Ishikawa (cell line): Measurements from ENCODE around the gene EAF2.

Experiments
- CREB1 ChIP-seq: IDR thresholded peaks from 2 replicates; pipeline ENCODE4 v1.6.1; 2012; ENCODE audit warnings: low read depth
- EGR1 ChIP-seq: IDR thresholded peaks from 2 replicates; pipeline ENCODE4 v1.6.1; 2012
- EP300 ChIP-seq: IDR thresholded peaks from 2 replicates; pipeline ENCODE4 v1.6.1; 2012; ENCODE audit warnings: borderline replicate concordance
- FOXM1 ChIP-seq: IDR thresholded peaks from 2 replicates; pipeline ENCODE4 v1.6.1; 2012; ENCODE audit warnings: low read depth, borderline replicate concordance
- NFIC ChIP-seq: IDR thresholded peaks from 2 replicates; pipeline ENCODE4 v1.6.1; 2012
- RAD21 ChIP-seq: IDR thresholded peaks from 2 replicates; pipeline ENCODE4 v1.6.1; 2012; ENCODE audit warnings: low read depth
- TAF1 ChIP-seq: IDR thresholded peaks from 2 replicates; pipeline ENCODE4 v1.6.1; 2012; ENCODE audit warnings: low read depth, mild to moderate bottlenecking
- TCF12 ChIP-seq: IDR thresholded peaks from 2 replicates; pipeline ENCODE4 v1.6.1; 2012; ENCODE audit warnings: low read depth
- TEAD4 ChIP-seq: IDR thresholded peaks from 2 replicates; pipeline ENCODE4 v1.6.1; 2012
- YY1 ChIP-seq: IDR thresholded peaks from 2 replicates; pipeline ENCODE4 v1.6.1; 2012; ENCODE audit warnings: low read depth
- TF ChIP-seq, protein P1 (sequence below): IDR thresholded peaks from 2 replicates; pipeline ENCODE4 v1.6.1; 2012
- TF ChIP-seq, protein P2 (sequence below): IDR thresholded peaks from 2 replicates; pipeline ENCODE4 v1.6.1; 2012; ENCODE audit warnings: low read depth, mild to moderate bottlenecking

DNA sequence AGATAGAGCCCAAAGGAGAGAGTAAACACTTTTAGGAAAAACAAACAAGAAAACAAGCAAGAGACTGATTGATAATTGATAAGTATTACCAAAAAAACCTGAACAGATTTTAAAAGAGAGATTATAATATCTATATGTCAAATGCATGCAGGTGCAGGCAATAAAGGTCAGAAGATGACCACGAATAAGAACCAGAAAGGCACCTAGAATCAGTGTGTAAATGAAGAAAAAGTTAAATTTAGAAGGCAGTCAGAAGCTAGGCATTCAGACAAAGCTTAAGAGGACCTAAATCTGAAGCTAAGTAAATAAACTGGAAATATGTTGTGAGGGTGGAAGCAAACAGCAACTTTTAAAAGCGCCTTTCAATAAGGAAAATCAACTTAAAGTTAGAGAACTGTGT is 16.4 kb upstream of the EAF2 start:
- no peak for TF ChIP-seq YY1
- no peak for TF ChIP-seq EP300
- no peak for TF ChIP-seq CREB1
- TF ChIP-seq, protein P1, sequence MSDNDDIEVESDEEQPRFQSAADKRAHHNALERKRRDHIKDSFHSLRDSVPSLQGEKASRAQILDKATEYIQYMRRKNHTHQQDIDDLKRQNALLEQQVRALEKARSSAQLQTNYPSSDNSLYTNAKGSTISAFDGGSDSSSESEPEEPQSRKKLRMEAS = no peak
- TF ChIP-seq RAD21 = no peak
- TF ChIP-seq TAF1 = no peak
- TF ChIP-seq, protein P2, sequence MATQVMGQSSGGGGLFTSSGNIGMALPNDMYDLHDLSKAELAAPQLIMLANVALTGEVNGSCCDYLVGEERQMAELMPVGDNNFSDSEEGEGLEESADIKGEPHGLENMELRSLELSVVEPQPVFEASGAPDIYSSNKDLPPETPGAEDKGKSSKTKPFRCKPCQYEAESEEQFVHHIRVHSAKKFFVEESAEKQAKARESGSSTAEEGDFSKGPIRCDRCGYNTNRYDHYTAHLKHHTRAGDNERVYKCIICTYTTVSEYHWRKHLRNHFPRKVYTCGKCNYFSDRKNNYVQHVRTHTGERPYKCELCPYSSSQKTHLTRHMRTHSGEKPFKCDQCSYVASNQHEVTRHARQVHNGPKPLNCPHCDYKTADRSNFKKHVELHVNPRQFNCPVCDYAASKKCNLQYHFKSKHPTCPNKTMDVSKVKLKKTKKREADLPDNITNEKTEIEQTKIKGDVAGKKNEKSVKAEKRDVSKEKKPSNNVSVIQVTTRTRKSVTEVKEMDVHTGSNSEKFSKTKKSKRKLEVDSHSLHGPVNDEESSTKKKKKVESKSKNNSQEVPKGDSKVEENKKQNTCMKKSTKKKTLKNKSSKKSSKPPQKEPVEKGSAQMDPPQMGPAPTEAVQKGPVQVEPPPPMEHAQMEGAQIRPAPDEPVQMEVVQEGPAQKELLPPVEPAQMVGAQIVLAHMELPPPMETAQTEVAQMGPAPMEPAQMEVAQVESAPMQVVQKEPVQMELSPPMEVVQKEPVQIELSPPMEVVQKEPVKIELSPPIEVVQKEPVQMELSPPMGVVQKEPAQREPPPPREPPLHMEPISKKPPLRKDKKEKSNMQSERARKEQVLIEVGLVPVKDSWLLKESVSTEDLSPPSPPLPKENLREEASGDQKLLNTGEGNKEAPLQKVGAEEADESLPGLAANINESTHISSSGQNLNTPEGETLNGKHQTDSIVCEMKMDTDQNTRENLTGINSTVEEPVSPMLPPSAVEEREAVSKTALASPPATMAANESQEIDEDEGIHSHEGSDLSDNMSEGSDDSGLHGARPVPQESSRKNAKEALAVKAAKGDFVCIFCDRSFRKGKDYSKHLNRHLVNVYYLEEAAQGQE = no peak
- no peak for TF ChIP-seq NFIC
- no peak for TF ChIP-seq FOXM1
- TF ChIP-seq TEAD4 = no peak
- TF ChIP-seq TCF12 = no peak
- TF ChIP-seq EGR1 = no peak
